SK-N-SH (cell line): Measurements from ENCODE around the gene C22orf15. TPM values are rescaled to one million over a fixed set of nuclear protein-coding genes. Genes with fewer than 3 reads are reported as not detected.

Experiments used
- CTCF ChIA-PET: fragments of 300-600, 350-600 bp; formaldehyde crosslinking; extraction: SDS; loops from one replicate; lab custom pipeline; 2021; lab: Yijun Ruan, JAX
- POLR2A ChIA-PET: fragments of 350-600 bp; sonication (Branson Sonifier 250); formaldehyde crosslinking; extraction: SDS; loops from one replicate; lab custom pipeline; 2020; ENCODE audit warnings: antibody characterized with exemption, inconsistent platforms; lab: Yijun Ruan, JAX
- DNase-seq: peaks from one replicate; pipeline ENCODE4 v3.0.0; 2012
- H2AFZ ChIP-seq: fragments of 200-600 bp; sonication (generic); 2 replicates; pipeline ENCODE4 v1.8.1; 2016; ENCODE audit warnings: antibody characterized with exemption, mild to moderate bottlenecking, low read depth
- H3F3A ChIP-seq: fragments of 200-600 bp; sonication (generic); replicated peaks from 2 replicates; pipeline ENCODE3; 2016; ENCODE audit warnings: antibody characterized with exemption, mild to moderate bottlenecking; ENCODE audit not compliant: insufficient read depth
- H3K27ac ChIP-seq, 2 experiments: fragments of 200-500 bp in 1 of 2; fragments of 200-600 bp in 1 of 2; sonication (Bioruptor generic) in 1 of 2; sonication (generic), shearing (Covaris generic) in 1 of 2; 2 replicates each; pipeline versions ENCODE4 v1.5.1 to v1.6.1; 2014 to 2016; ENCODE audit warnings: low read depth in 2 of 2, inconsistent platforms in 1 of 2, low read length in 1 of 2, mild to moderate bottlenecking in 1 of 2, mixed read lengths in 1 of 2
- H3K27me3 ChIP-seq: fragments of 200-600 bp; sonication (generic), shearing (Covaris generic); 2 replicates; pipeline ENCODE4 v1.6.1; 2016; ENCODE audit warnings: mixed run types; ENCODE audit not compliant: insufficient read depth
- H3K36me3 ChIP-seq, 2 experiments: fragments of 200-500 bp in 1 of 2; fragments of 200-600 bp in 1 of 2; sonication (Bioruptor generic) in 1 of 2; sonication (generic) in 1 of 2; replicated peaks in 1 of 2; 2 replicates each; pipeline versions ENCODE3 to v1.5.1; 2014 to 2016; ENCODE audit warnings: low read length in 1 of 2, mild to moderate bottlenecking in 1 of 2; ENCODE audit not compliant: insufficient read depth in 2 of 2, control insufficient read depth in 1 of 2
- H3K4me1 ChIP-seq, 2 experiments: fragments of 200-500 bp in 1 of 2; fragments of 200-600 bp in 1 of 2; sonication (Bioruptor generic) in 1 of 2; sonication (generic), shearing (Covaris generic) in 1 of 2; 2 replicates each; pipeline versions ENCODE4 v1.5.1 to v1.6.1; 2014 to 2016; ENCODE audit warnings: low read depth in 1 of 2, low read length in 1 of 2, mixed run types in 1 of 2; ENCODE audit not compliant: insufficient read depth in 2 of 2, control insufficient read depth in 1 of 2
- H3K4me2 ChIP-seq: fragments of 200-600 bp; sonication (generic), shearing (Covaris generic); 2 replicates; pipeline ENCODE4 v1.6.1; 2017; ENCODE audit warnings: mixed run types
- H3K4me3 ChIP-seq, 2 experiments: fragments of 200-500 bp in 1 of 2; fragments of 200-600 bp in 1 of 2; sonication (Bioruptor generic) in 1 of 2; sonication (generic), shearing (Covaris generic) in 1 of 2; 2 replicates each; pipeline versions ENCODE4 v1.5.1 to v1.8.1; 2014 to 2016; ENCODE audit warnings: low read depth in 2 of 2, inconsistent platforms in 1 of 2, low read length in 1 of 2, mild to moderate bottlenecking in 1 of 2, mixed read lengths in 1 of 2, moderate library complexity in 1 of 2
- H3K79me2 ChIP-seq: fragments of 200-600 bp; sonication (generic); 2 replicates; pipeline ENCODE4 v1.8.1; 2017; ENCODE audit warnings: mild to moderate bottlenecking; ENCODE audit not compliant: insufficient read depth
- H3K9ac ChIP-seq: fragments of 200-600 bp; sonication (generic); 2 replicates; pipeline ENCODE4 v1.6.1; 2017; ENCODE audit warnings: mixed run types
- H3K9me2 ChIP-seq: fragments of 200-600 bp; sonication (generic); 2 replicates; pipeline ENCODE4 v1.6.1; 2017; ENCODE audit warnings: mixed run types
- H3K9me3 ChIP-seq: fragments of 200-600 bp; sonication (generic); 2 replicates; pipeline ENCODE4 v1.6.1; 2017; ENCODE audit warnings: mixed run types, mild to moderate bottlenecking, moderate library complexity
- H4K20me1 ChIP-seq: fragments of 200-600 bp; sonication (generic); 2 replicates; pipeline ENCODE4 v1.6.1; 2017; ENCODE audit warnings: mild to moderate bottlenecking, mixed run types; ENCODE audit not compliant: insufficient read depth
- EP300 ChIP-seq, 2 experiments: IDR thresholded peaks; 2 replicates each; pipeline versions ENCODE4 v1.4.0 to v1.6.1; 2012; ENCODE audit warnings: borderline replicate concordance in 1 of 2, low read depth in 1 of 2, low read length in 1 of 2
- FOSL2 ChIP-seq: IDR thresholded peaks from 2 replicates; pipeline ENCODE4 v1.4.0; 2012; ENCODE audit warnings: low read depth, mild to moderate bottlenecking, moderate library complexity, borderline replicate concordance
- FOXM1 ChIP-seq: IDR thresholded peaks from 2 replicates; pipeline ENCODE4 v1.4.0; 2012; ENCODE audit warnings: low read depth, mild to moderate bottlenecking
- GATA2 ChIP-seq: sonication (generic); formaldehyde crosslinking; IDR thresholded peaks from 2 replicates; pipeline ENCODE4 v1.5.0; 2020; ENCODE audit warnings: mild to moderate bottlenecking, missing genetic modification reagents
- IRF3 ChIP-seq: fragments of 150-350 bp; IDR thresholded peaks from 2 replicates; pipeline ENCODE4 v1.6.1; 2016; ENCODE audit warnings: mild to moderate bottlenecking, low read depth, low read length
- JUND ChIP-seq: IDR thresholded peaks from 2 replicates; pipeline ENCODE4 v1.4.0; 2012
- MAX ChIP-seq: IDR thresholded peaks from 2 replicates; pipeline ENCODE4 v1.4.0; 2012; ENCODE audit warnings: low read depth
- MEF2A ChIP-seq: IDR thresholded peaks from 2 replicates; pipeline ENCODE4 v1.4.0; 2012; ENCODE audit warnings: low read depth, borderline replicate concordance
- NRF1 ChIP-seq: IDR thresholded peaks from 2 replicates; pipeline ENCODE4 v1.6.1; 2012; ENCODE audit warnings: low read depth, mild to moderate bottlenecking, low read length
- RAD21 ChIP-seq: IDR thresholded peaks from 2 replicates; pipeline ENCODE4 v1.6.1; 2012; ENCODE audit warnings: mild to moderate bottlenecking, low read length
- RCOR1 ChIP-seq: fragments of 150-350 bp; IDR thresholded peaks from 2 replicates; pipeline ENCODE4 v1.6.1; 2017; ENCODE audit warnings: antibody characterized with exemption, low read length
- TCF12 ChIP-seq: IDR thresholded peaks from 2 replicates; pipeline ENCODE4 v1.4.0; 2012
- USF1 ChIP-seq: IDR thresholded peaks from 2 replicates; pipeline ENCODE4 v1.4.0; 2012; ENCODE audit warnings: low read depth, borderline replicate concordance
- YY1 ChIP-seq: IDR thresholded peaks from 2 replicates; pipeline ENCODE4 v1.4.0; 2012; ENCODE audit warnings: low read depth, mild to moderate bottlenecking
- ZBTB33 ChIP-seq: IDR thresholded peaks from 2 replicates; pipeline ENCODE4 v1.4.0; 2012; ENCODE audit warnings: low read depth, borderline replicate concordance
- WGBS: methylation state at CpG from one replicate; pipeline ENCODE4 v1.1.6; 2017; ENCODE audit warnings: low lambda C conversion rate; 5-methylcytosine and 5-hydroxymethylcytosine counted together
- polyA plus RNA-seq, 3 experiments: library from polyadenylated mRNA; depleted of rRNA; stranded (reverse); fragments of >200 nt; gene quantifications; 2 replicates each; pipeline ENCODE4 v1.2.3, GENCODE V29; 2012

The C22orf15 gene
- polyA plus RNA-seq, 1 of the 3 experiments (the other 2 are of a cell fraction) = 1.6 TPM

GRCh38 chr22:23796461-23796860 lies 33.7 kb downstream of the C22orf15 start:
- no peak overlapping the region for H3K4me3 ChIP-seq
- H3K4me1 ChIP-seq = peaks cover 0 to 10% of the 10 kb centered on the region in 2 experiments; a peak in 1 of 4 replicates
- H3K27ac ChIP-seq = no peak overlapping the region
- DNase-seq = peak; percentile 8
- no peaks in the 10 kb centered on the region for H3K9me2 ChIP-seq
- 93% methylated on average over 5 of the region's 5 CpGs for WGBS
- no peaks in the 10 kb centered on the region for H3K27me3 ChIP-seq
- H3K36me3 ChIP-seq = peaks cover 43 to 57% of the 10 kb centered on the region in 2 experiments
- peaks cover 3% of the 10 kb centered on the region for H3F3A ChIP-seq
- H4K20me1 ChIP-seq = peaks cover 15% of the 10 kb centered on the region
- no peak overlapping the region for H3K4me2 ChIP-seq
- no peak overlapping the region for H2AFZ ChIP-seq
- ChIA-PET CTCF (interaction anchor here (1.4 kb wide), 1 partner anchor 53 kb away, joined by 5 read pairs; no protein-coding TSS in a partner anchor), POLR2A (no interaction called here)
- no peak for TF ChIP-seq RCOR1
- no peak for TF ChIP-seq JUND
- TF ChIP-seq RAD21 = no peak
- TF ChIP-seq YY1 = no peak
- TF ChIP-seq IRF3 = no peak
- no peak for TF ChIP-seq MEF2A
- TF ChIP-seq ZBTB33 = no peak
- no peak for TF ChIP-seq MAX
- TF ChIP-seq NRF1 = no peak
- no peak for TF ChIP-seq FOXM1
- no peak for TF ChIP-seq EP300 (IDR thresholded peaks at IDR 0.05; ENCODE audit: borderline replicate concordance in 1 of 2, low read depth in 1 of 2, low read length in 1 of 2)
- no peak for TF ChIP-seq GATA2 (CRISPR knock-in tag)
- TF ChIP-seq FOSL2 = no peak
- no peak overlapping the region for H3K9ac ChIP-seq
- H3K79me2 ChIP-seq = peaks cover 33% of the 10 kb centered on the region
- H3K9me3 ChIP-seq = no peaks in the 10 kb centered on the region

GRCh38 chr22:23800297-23801237 lies 37.8 kb downstream of the C22orf15 start:
- POLR2A ChIA-PET = no interaction called here
- TF ChIP-seq USF1 (no peak), TCF12 (no peak)
- TF ChIP-seq, all 33 proteins: peak for 0

More at GRCh38 chr22:23800297-23801237, 37.8 kb downstream of the C22orf15 start:
- H3K79me2 ChIP-seq = 0 out of 2 replicates have a peak, but pooled peaks cover 2% of the 10 kb centered on the region
- no peaks in the 10 kb centered on the region for H4K20me1 ChIP-seq
- no peak overlapping the region for H3K4me2 ChIP-seq
- H3K9ac ChIP-seq = no peak overlapping the region
- no peaks in the 10 kb centered on the region for H3K27me3 ChIP-seq
- H3K9me2 ChIP-seq = no peaks in the 10 kb centered on the region
- DNase-seq = no peak
- H3F3A ChIP-seq = no peaks in the 10 kb centered on the region
- H3K4me1 ChIP-seq = no peaks in the 10 kb centered on the region
- peaks cover 42 to 66% of the 10 kb centered on the region in 2 experiments for H3K36me3 ChIP-seq
- WGBS = 96% methylated on average over 17 of the region's 18 CpGs
- no peak overlapping the region for H3K27ac ChIP-seq
- CTCF ChIA-PET = no interaction called here
- no peak overlapping the region for H3K4me3 ChIP-seq
- no peak overlapping the region for H2AFZ ChIP-seq
- H3K9me3 ChIP-seq = no peaks in the 10 kb centered on the region
